Caco-2 (cell line): ENCODE measurements around the gene CDC42EP3. TPM values are rescaled to one million over a fixed set of nuclear protein-coding genes. Genes with fewer than 3 reads are reported as not detected.

ENCODE experiments used
- BruUV-seq: library from RNA; stranded (reverse); fragments of 400-500 nt; replicated peaks from 2 replicates; lab custom pipeline; 2021; lab: Mats Ljungman, UMichigan
- CTCF ChIA-PET: fragments of 300-600 bp; sonication (Branson Sonifier 250); formaldehyde crosslinking; loops from one replicate; lab custom pipeline; 2022; ENCODE audit warnings: antibody characterized with exemption; lab: Charles Lee
- POLR2A ChIA-PET: fragments of 300-600 bp; sonication (Branson Sonifier 250); formaldehyde crosslinking; loops from one replicate; lab custom pipeline; 2022; ENCODE audit warnings: antibody characterized with exemption; lab: Charles Lee
- DNase-seq, 2 experiments: peaks; one replicate each; pipeline versions ENCODE4 v3.0.0 to v3.0.0-alpha.2; 2020 to 2022
- H3K27me3 ChIP-seq: replicated peaks from 2 replicates; pipeline ENCODE4 v1.6.0; 2011; ENCODE audit warnings: low read length; ENCODE audit not compliant: control insufficient read depth, insufficient read depth
- H3K36me3 ChIP-seq: 2 replicates; pipeline ENCODE4 v1.5.1; 2011; ENCODE audit warnings: low read length; ENCODE audit not compliant: control insufficient read depth, insufficient read depth
- H3K4me1 ChIP-seq: fragments of 250-450 bp; sonication (Bioruptor Pico); 2 replicates; pipeline ENCODE4 v1.5.1; 2020; ENCODE audit warnings: mild to moderate bottlenecking
- H3K4me3 ChIP-seq: 2 replicates; pipeline ENCODE4 v1.5.1; 2011; ENCODE audit warnings: low read depth, mild to moderate bottlenecking, control low read depth, low read length
- H3K9me3 ChIP-seq: fragments of 250-450 bp; sonication (Bioruptor Pico); 2 replicates; pipeline ENCODE4 v1.5.1; 2020; ENCODE audit warnings: mild to moderate bottlenecking, moderate library complexity
- H3K27ac Mint-ChIP-seq: one replicate; pipeline ENCODE4 v1.8.0; 2022; ENCODE audit warnings: mixed read lengths; ENCODE audit not compliant: unreplicated experiment
- H3K27me3 Mint-ChIP-seq: one replicate; pipeline ENCODE4 v1.8.0; 2022; ENCODE audit warnings: mixed read lengths; ENCODE audit not compliant: insufficient read depth, unreplicated experiment
- H3K36me3 Mint-ChIP-seq: one replicate; pipeline ENCODE4 v1.8.0; 2022; ENCODE audit warnings: mild to moderate bottlenecking, mixed read lengths; ENCODE audit not compliant: insufficient read depth, unreplicated experiment
- H3K4me1 Mint-ChIP-seq: one replicate; pipeline ENCODE4 v1.8.0; 2022; ENCODE audit warnings: low read depth, mixed read lengths; ENCODE audit not compliant: unreplicated experiment
- H3K4me3 Mint-ChIP-seq: one replicate; pipeline ENCODE4 v1.8.0; 2022; ENCODE audit warnings: mild to moderate bottlenecking, moderate library complexity, mixed read lengths; ENCODE audit not compliant: unreplicated experiment
- H3K9me3 Mint-ChIP-seq: one replicate; pipeline ENCODE4 v1.8.0; 2022; ENCODE audit warnings: mixed read lengths; ENCODE audit not compliant: unreplicated experiment
- intact Hi-C: fragments of 100-400 bp; cut with micrococcal nuclease; formaldehyde crosslinking; loops from one replicate; pipeline ENCODE4 v1.10.0; 2022; ENCODE audit not compliant: unreplicated experiment
- total RNA-seq: library from RNA; stranded (reverse); gene quantifications from 2 replicates; pipeline ENCODE4 v1.2.3, GENCODE V29; 2022
- TF ChIP-seq, protein P1 (sequence below), 2 experiments: fragments of 200-600 bp in 1 of 2; IDR thresholded peaks; 1 replicate in 1 of 2; 2 replicates in 1 of 2; pipeline versions ENCODE4 v1.5.1 to v1.8.0; 2011 to 2022; ENCODE audit warnings: antibody characterized with exemption in 1 of 2, control low read depth in 1 of 2, inconsistent platforms in 1 of 2, low read depth in 1 of 2, low read length in 1 of 2, mild to moderate bottlenecking in 1 of 2, moderate library complexity in 1 of 2; ENCODE audit not compliant: insufficient read depth in 1 of 2, severe bottlenecking in 1 of 2, unreplicated experiment in 1 of 2

CDC42EP3 gene
- total RNA-seq, 1 experiment from 2014 or later, result 95.8 TPM

- Histone ChIP-seq H3K36me3 (no peaks in the 10 kb centered on the region), H3K27me3 (no peaks in the 10 kb centered on the region), H3K4me1 (no peaks in the 10 kb centered on the region), H3K4me3 (no peak overlapping the region), H3K9me3 (no peaks in the 10 kb centered on the region)
- no TSS peak for BruUV-seq
- Mint-ChIP-seq H3K27me3 (no peaks in the 10 kb centered on the region), H3K4me3 (no peak overlapping the region), H3K27ac (no peak overlapping the region), H3K4me1 (no peaks in the 10 kb centered on the region), H3K36me3 (no peaks in the 10 kb centered on the region), H3K9me3 (peaks cover 9% of the 10 kb centered on the region)
- intact Hi-C loops, result no loop called here
- TF ChIP-seq, protein P1, sequence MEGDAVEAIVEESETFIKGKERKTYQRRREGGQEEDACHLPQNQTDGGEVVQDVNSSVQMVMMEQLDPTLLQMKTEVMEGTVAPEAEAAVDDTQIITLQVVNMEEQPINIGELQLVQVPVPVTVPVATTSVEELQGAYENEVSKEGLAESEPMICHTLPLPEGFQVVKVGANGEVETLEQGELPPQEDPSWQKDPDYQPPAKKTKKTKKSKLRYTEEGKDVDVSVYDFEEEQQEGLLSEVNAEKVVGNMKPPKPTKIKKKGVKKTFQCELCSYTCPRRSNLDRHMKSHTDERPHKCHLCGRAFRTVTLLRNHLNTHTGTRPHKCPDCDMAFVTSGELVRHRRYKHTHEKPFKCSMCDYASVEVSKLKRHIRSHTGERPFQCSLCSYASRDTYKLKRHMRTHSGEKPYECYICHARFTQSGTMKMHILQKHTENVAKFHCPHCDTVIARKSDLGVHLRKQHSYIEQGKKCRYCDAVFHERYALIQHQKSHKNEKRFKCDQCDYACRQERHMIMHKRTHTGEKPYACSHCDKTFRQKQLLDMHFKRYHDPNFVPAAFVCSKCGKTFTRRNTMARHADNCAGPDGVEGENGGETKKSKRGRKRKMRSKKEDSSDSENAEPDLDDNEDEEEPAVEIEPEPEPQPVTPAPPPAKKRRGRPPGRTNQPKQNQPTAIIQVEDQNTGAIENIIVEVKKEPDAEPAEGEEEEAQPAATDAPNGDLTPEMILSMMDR (IDR thresholded peaks at IDR 0.05; ENCODE audit: insufficient read depth in 1 of 2, low read depth in 1 of 2, low read length in 1 of 2, severe bottlenecking in 1 of 2, unreplicated experiment in 1 of 2), result no peak
- CTCF ChIA-PET, result interaction anchor here (0.5 kb wide), 1 partner anchor 99 kb away, joined by 3 read pairs; no protein-coding TSS in a partner anchor
- POLR2A ChIA-PET, result no interaction called here
- DNase-seq, result no peak
Observed at GRCh38 chr2:37619230-37619958, 52.0 kb downstream of the CDC42EP3 start.

GRCh38 chr2:37618326-37618725, 53.1 kb downstream of the CDC42EP3 start:
- intact Hi-C loops, result no loop called here
- TF ChIP-seq, protein P1 (IDR thresholded peaks at IDR 0.05; ENCODE audit: insufficient read depth in 1 of 2, low read depth in 1 of 2, low read length in 1 of 2, severe bottlenecking in 1 of 2, unreplicated experiment in 1 of 2), result no peak
- no peaks in the 10 kb centered on the region for H3K9me3 ChIP-seq
- Mint-ChIP-seq H3K36me3 (no peaks in the 10 kb centered on the region), H3K9me3 (peaks cover 9% of the 10 kb centered on the region), H3K27me3 (no peaks in the 10 kb centered on the region), H3K27ac (no peak overlapping the region), H3K4me3 (no peak overlapping the region), H3K4me1 (peaks cover 8% of the 10 kb centered on the region)
- no peaks in the 10 kb centered on the region for H3K27me3 ChIP-seq
- H3K36me3 ChIP-seq, result no peaks in the 10 kb centered on the region
- H3K4me1 ChIP-seq, result peaks cover 6% of the 10 kb centered on the region; the same call in 1 of the 2 replicates
- ChIA-PET POLR2A (no interaction called here), CTCF (no interaction called here)
- BruUV-seq, result no TSS peak
- no peak overlapping the region for H3K4me3 ChIP-seq
- no peak for DNase-seq

- POLR2A ChIA-PET, result no interaction called here
- intact Hi-C loops, result no loop called here
- Mint-ChIP-seq H3K27me3 (no peaks in the 10 kb centered on the region), H3K4me3 (no peak overlapping the region), H3K4me1 (peaks cover 8% of the 10 kb centered on the region), H3K9me3 (peaks cover 9% of the 10 kb centered on the region), H3K27ac (no peak overlapping the region), H3K36me3 (no peaks in the 10 kb centered on the region)
- Histone ChIP-seq H3K9me3 (no peaks in the 10 kb centered on the region), H3K4me1 (peaks cover 6% of the 10 kb centered on the region; the same call in 1 of the 2 replicates), H3K4me3 (no peak overlapping the region), H3K27me3 (no peaks in the 10 kb centered on the region), H3K36me3 (no peaks in the 10 kb centered on the region)
- CTCF ChIA-PET, result no interaction called here
- TF ChIP-seq, protein P1 (IDR thresholded peaks at IDR 0.05; ENCODE audit: insufficient read depth in 1 of 2, low read depth in 1 of 2, low read length in 1 of 2, severe bottlenecking in 1 of 2, unreplicated experiment in 1 of 2), result no peak
- DNase-seq, result no peak
- no TSS peak for BruUV-seq
Observed at GRCh38 chr2:37617119-37617892, 54.1 kb downstream of the CDC42EP3 start.
